Choroid plexus epithelial cell (primary cell): ENCODE results near the gene AJM1.

Experiments used
- DNase-seq: peaks from one replicate; pipeline ENCODE4 v3.0.0-alpha.2; 2010; ENCODE audit warnings: low read depth
- H3K4me3 ChIP-seq: 2 replicates; pipeline ENCODE4 v1.5.1; 2011; ENCODE audit warnings: low read depth, mild to moderate bottlenecking, control low read depth, low read length, moderate library complexity
- CTCF ChIP-seq: conservative IDR thresholded peaks from 2 replicates; pipeline ENCODE4 v1.5.1; 2011; ENCODE audit warnings: low read depth, mild to moderate bottlenecking, control low read depth, inconsistent platforms, low read length, moderate library complexity

Gene AJM1

GRCh38 chr9:136825295-136826187 is 16.7 kb upstream of the AJM1 start:
- TF ChIP-seq CTCF: no peak
- no peak for DNase-seq
- H3K4me3 ChIP-seq: no peak overlapping the region

GRCh38 chr9:136826188-136826541 is 16.1 kb upstream of the AJM1 start:
- no peak overlapping the region for H3K4me3 ChIP-seq
- TF ChIP-seq CTCF: no peak
- DNase-seq: no peak

GRCh38 chr9:136826703-136827582 is 15.3 kb upstream of the AJM1 start:
- TF ChIP-seq CTCF: no peak
- DNase-seq: no peak

GRCh38 chr9:136827794-136828473 is 14.3 kb upstream of the AJM1 start:
- H3K4me3 ChIP-seq: no peak overlapping the region
- no peak for DNase-seq
- no peak for TF ChIP-seq CTCF

More at GRCh38 chr9:136826703-136827582, 15.3 kb upstream of the AJM1 start:
- H3K4me3 ChIP-seq: no peak overlapping the region

GRCh38 chr9:136828474-136829140 is 13.7 kb upstream of the AJM1 start:
- no peak for DNase-seq
- TF ChIP-seq CTCF: no peak
- H3K4me3 ChIP-seq: no peak overlapping the region

- H3K4me3 ChIP-seq: no peak overlapping the region
- no peak for DNase-seq
- no peak for TF ChIP-seq CTCF
Measured at GRCh38 chr9:136829412-136829811, 12.9 kb upstream of the AJM1 start.
